HepG2 (cell line): Measurements from ENCODE around the gene KIF3A. TPM values are rescaled to one million over a fixed set of nuclear protein-coding genes. Genes with fewer than 3 reads are reported as not detected.

Source experiments
- ATAC-seq: fragments of 200-7000 bp; cut with Tn5 transposase; 3 replicates; pipeline ENCODE4 v1.9.1; 2020; ENCODE audit warnings: mild to moderate bottlenecking, moderate library complexity
- BruUV-seq: library from RNA; stranded (reverse); fragments of 400-500 nt; replicated peaks from 2 replicates; lab custom pipeline; 2021; lab: Mats Ljungman, UMichigan
- CTCF ChIA-PET: fragments of 300-600 bp; formaldehyde crosslinking; extraction: SDS; loops from one replicate; lab custom pipeline; 2021; ENCODE audit warnings: low total read pairs, inconsistent platforms, low intra/inter-chr PET ratio; lab: Yijun Ruan, JAX
- POLR2A ChIA-PET: fragments of 350-600 bp; sonication (Branson Sonifier 250); formaldehyde crosslinking; loops from one replicate; lab custom pipeline; 2020; ENCODE audit warnings: antibody characterized with exemption, inconsistent platforms; lab: Yijun Ruan, JAX
- DNase-seq: peaks from one replicate; pipeline ENCODE4 v3.0.0-alpha.2; 2015; ENCODE audit warnings: low spot score
- FAIRE-seq: peaks from 3 replicates; lab custom pipeline; 2011; peaks lifted over from hg19 to GRCh38; lab: Jason Lieb, UNC
- H2AFZ ChIP-seq: one replicate; pipeline ENCODE4 v1.6.1; 2011; ENCODE audit warnings: low read length, inconsistent platforms
- H3K27ac ChIP-seq: fragments of 300-600 bp; 3 replicates; pipeline ENCODE4 v1.8.0; 2011; ENCODE audit warnings: mixed run types, mild to moderate bottlenecking, mixed read lengths, low read length, inconsistent platforms; ENCODE audit not compliant: insufficient read depth; ENCODE audit errors: extremely low read length
- H3K27me3 ChIP-seq, 2 experiments: fragments of 200-600 bp in 1 of 2; 2 replicates in 1 of 2; 3 replicates in 1 of 2; pipeline versions ENCODE4 v1.6.0 to v1.8.0; 2011; ENCODE audit warnings: low read length in 2 of 2, mild to moderate bottlenecking in 2 of 2, moderate library complexity in 2 of 2, inconsistent platforms in 1 of 2; ENCODE audit not compliant: insufficient read depth in 2 of 2, control insufficient read depth in 1 of 2
- H3K36me3 ChIP-seq, 2 experiments: fragments of 200-600 bp in 1 of 2; replicated peaks in 1 of 2; 2 replicates in 1 of 2; 3 replicates in 1 of 2; pipeline versions ENCODE4 v1.5.1 to v1.8.0; 2011; ENCODE audit warnings: low read length in 2 of 2, inconsistent platforms in 1 of 2; ENCODE audit not compliant: insufficient read depth in 2 of 2, control insufficient read depth in 1 of 2
- H3K4me1 ChIP-seq: 2 replicates; pipeline ENCODE4 v1.5.1; 2012; ENCODE audit warnings: low read length, inconsistent platforms; ENCODE audit not compliant: insufficient read depth
- H3K4me2 ChIP-seq: 2 replicates; pipeline ENCODE4 v1.6.0; 2011; ENCODE audit warnings: low read depth, low read length, inconsistent platforms
- H3K4me3 ChIP-seq, 3 experiments: fragments of 200-600 bp in 1 of 3; sonication (generic), shearing (Covaris generic) in 1 of 3; replicated peaks in 1 of 3; 2 replicates each; pipeline ENCODE4 v1.5.1; 2011 to 2016; ENCODE audit warnings: low read length in 3 of 3, inconsistent platforms in 2 of 3, low read depth in 2 of 3, mild to moderate bottlenecking in 2 of 3, control low read depth in 1 of 3, mixed read lengths in 1 of 3; ENCODE audit not compliant: insufficient read depth in 1 of 3
- H3K79me2 ChIP-seq: one replicate; pipeline ENCODE4 v1.6.1; 2011; ENCODE audit warnings: low read length, inconsistent platforms; ENCODE audit not compliant: insufficient read depth
- H3K9ac ChIP-seq: 2 replicates; pipeline ENCODE4 v1.6.0; 2011; ENCODE audit warnings: mild to moderate bottlenecking, low read depth, low read length, inconsistent platforms; ENCODE audit not compliant: insufficient read depth
- H3K9me3 ChIP-seq: 2 replicates; pipeline ENCODE4 v1.5.1; 2012; ENCODE audit warnings: mild to moderate bottlenecking, low read length
- H4K20me1 ChIP-seq: 2 replicates; pipeline ENCODE4 v1.6.0; 2011; ENCODE audit warnings: inconsistent platforms, mild to moderate bottlenecking, low read length, moderate library complexity; ENCODE audit not compliant: insufficient read depth
- ARNTL ChIP-seq: sonication (generic); formaldehyde crosslinking; IDR thresholded peaks from 2 replicates; pipeline ENCODE4 v1.4.0; 2020; ENCODE audit warnings: mild to moderate bottlenecking, missing genetic modification reagents
- BCLAF1 ChIP-seq: fragments of 450-650 bp; IDR thresholded peaks from 2 replicates; pipeline ENCODE4 v1.6.1; 2017; ENCODE audit warnings: mild to moderate bottlenecking
- NR2C2 ChIP-seq: sonication (generic); formaldehyde crosslinking; IDR thresholded peaks from 2 replicates; pipeline ENCODE4 v1.4.0; 2020; ENCODE audit warnings: missing genetic modification reagents, mild to moderate bottlenecking, moderate library complexity, borderline replicate concordance
- NR3C1 ChIP-seq: sonication (generic); formaldehyde crosslinking; IDR thresholded peaks from 2 replicates; pipeline ENCODE4 v1.4.0; 2020; ENCODE audit warnings: missing genetic modification reagents
- PCBP2 ChIP-seq: fragments of 200-400 bp; formaldehyde crosslinking; optimal IDR thresholded peaks from 2 replicates; pipeline ENCODE3; 2018; ENCODE audit warnings: low read length, low read depth; ENCODE audit not compliant: poor library complexity, severe bottlenecking
- PRPF4 ChIP-seq: fragments of 200-400 bp; formaldehyde crosslinking; IDR thresholded peaks from 2 replicates; pipeline ENCODE4 v1.6.1; 2016; ENCODE audit warnings: low read length, low read depth; ENCODE audit not compliant: poor library complexity, severe bottlenecking
- RAD51 ChIP-seq: fragments of 450-650 bp; IDR thresholded peaks from 2 replicates; pipeline ENCODE4 v1.6.1; 2016; ENCODE audit warnings: borderline replicate concordance
- SAP130 ChIP-seq: IDR thresholded peaks from 2 replicates; pipeline ENCODE4 v1.6.1; 2016; ENCODE audit warnings: low read depth
- ZBTB26 ChIP-seq: IDR thresholded peaks from 2 replicates; pipeline ENCODE4 v1.6.1; 2016; ENCODE audit warnings: missing compliant biosample characterization, missing genetic modification reagents, borderline replicate concordance
- ZMYM2 ChIP-seq: sonication (generic); formaldehyde crosslinking; IDR thresholded peaks from 2 replicates; pipeline ENCODE4 v1.8.0; 2022; ENCODE audit warnings: mild to moderate bottlenecking, missing genetic modification reagents
- ZNF235 ChIP-seq: sonication (generic); formaldehyde crosslinking; IDR thresholded peaks from 2 replicates; pipeline ENCODE4 v1.8.1; 2023; ENCODE audit warnings: mild to moderate bottlenecking, missing genetic modification reagents, borderline replicate concordance
- ZNF33B ChIP-seq: sonication (generic); formaldehyde crosslinking; IDR thresholded peaks from 2 replicates; pipeline ENCODE4 v1.5.1; 2020; ENCODE audit warnings: mild to moderate bottlenecking, missing genetic modification reagents
- ZNF605 ChIP-seq: sonication (generic); formaldehyde crosslinking; IDR thresholded peaks from 2 replicates; pipeline ENCODE4 v1.8.0; 2022; ENCODE audit warnings: mild to moderate bottlenecking, missing genetic modification reagents
- ZNF772 ChIP-seq: sonication (generic); formaldehyde crosslinking; IDR thresholded peaks from 2 replicates; pipeline ENCODE4 v1.5.0; 2020; ENCODE audit warnings: mild to moderate bottlenecking, missing genetic modification reagents
- WGBS: methylation state at CpG from one replicate; pipeline ENCODE4 v1.1.6; 2017; ENCODE audit warnings: low lambda C conversion rate; 5-methylcytosine and 5-hydroxymethylcytosine counted together
- in situ Hi-C: cut with HindIII; loops from 2 replicates; pipeline ENCODE4 v1.10.0; 2017; ENCODE audit warnings: low pct_unique_long_range_greater_than_20kb; ENCODE audit not compliant: extremely low pct_ligation_motif_present
- intact Hi-C: fragments of 100-400 bp; cut with micrococcal nuclease; formaldehyde crosslinking; loops from one replicate; pipeline ENCODE4 v1.10.0; 2022; ENCODE audit not compliant: unreplicated experiment
- polyA plus RNA-seq, 8 experiments: library from polyadenylated mRNA; depleted of rRNA in 3 of 8; stranded (reverse) in 7 of 8; unstranded in 1 of 8; fragments of >200 nt; fragmentation: Illumina TruSeq in 4 of 8; extraction: Trizol in 4 of 8; gene quantifications; 2 replicates each; pipeline versions ENCODE4 v1.2.1 to v1.2.3, GENCODE V29; 2011 to 2016; ENCODE audit warnings: low read depth in 4 of 8, missing spikeins in 1 of 8, mixed read lengths in 1 of 8; ENCODE audit not compliant: insufficient read depth in 1 of 8
- total RNA-seq, 5 experiments: library from RNA; depleted of rRNA; stranded (reverse); fragments of >200 nt; fragmentation: Illumina TruSeq; extraction: Trizol; gene quantifications; 2 replicates each; pipeline ENCODE4 v1.2.3, GENCODE V29; 2016; ENCODE audit warnings: low read depth in 1 of 5
- TF ChIP-seq, protein P1 (sequence below): sonication (generic); formaldehyde crosslinking; IDR thresholded peaks from 2 replicates; pipeline ENCODE4 v1.5.0; 2020; ENCODE audit warnings: mild to moderate bottlenecking, missing genetic modification reagents
- TF ChIP-seq, protein P2 (sequence below): sonication (generic); formaldehyde crosslinking; conservative IDR thresholded peaks from 2 replicates; pipeline ENCODE4 v1.4.0; 2020; ENCODE audit warnings: missing genetic modification reagents

Gene KIF3A
- total and polyA plus RNA-seq, 2 of the 13 experiments (the other 11 are each of a cell fraction or from before 2014, with no cell fraction given) = 2.3 to 8.4 TPM

- BruUV-seq = no TSS peak
Observed at GRCh38 chr5:132756542-132756941, 19.2 kb upstream of the KIF3A start.

More at GRCh38 chr5:132756542-132756941, 19.2 kb upstream of the KIF3A start:
- no peak overlapping the region for H3K4me2 ChIP-seq
- no peak for TF ChIP-seq ARNTL
- no peak for TF ChIP-seq ZNF235
- TF ChIP-seq PCBP2 = no peak
- TF ChIP-seq ZNF772 = no peak
- TF ChIP-seq ZMYM2 (CRISPR knock-in tag) = no peak
- TF ChIP-seq NR2C2 (CRISPR knock-in tag) = no peak
- no peak for TF ChIP-seq ZNF605 (CRISPR knock-in tag)
- no peak for TF ChIP-seq ZNF33B (CRISPR knock-in tag)
- TF ChIP-seq, protein P1, sequence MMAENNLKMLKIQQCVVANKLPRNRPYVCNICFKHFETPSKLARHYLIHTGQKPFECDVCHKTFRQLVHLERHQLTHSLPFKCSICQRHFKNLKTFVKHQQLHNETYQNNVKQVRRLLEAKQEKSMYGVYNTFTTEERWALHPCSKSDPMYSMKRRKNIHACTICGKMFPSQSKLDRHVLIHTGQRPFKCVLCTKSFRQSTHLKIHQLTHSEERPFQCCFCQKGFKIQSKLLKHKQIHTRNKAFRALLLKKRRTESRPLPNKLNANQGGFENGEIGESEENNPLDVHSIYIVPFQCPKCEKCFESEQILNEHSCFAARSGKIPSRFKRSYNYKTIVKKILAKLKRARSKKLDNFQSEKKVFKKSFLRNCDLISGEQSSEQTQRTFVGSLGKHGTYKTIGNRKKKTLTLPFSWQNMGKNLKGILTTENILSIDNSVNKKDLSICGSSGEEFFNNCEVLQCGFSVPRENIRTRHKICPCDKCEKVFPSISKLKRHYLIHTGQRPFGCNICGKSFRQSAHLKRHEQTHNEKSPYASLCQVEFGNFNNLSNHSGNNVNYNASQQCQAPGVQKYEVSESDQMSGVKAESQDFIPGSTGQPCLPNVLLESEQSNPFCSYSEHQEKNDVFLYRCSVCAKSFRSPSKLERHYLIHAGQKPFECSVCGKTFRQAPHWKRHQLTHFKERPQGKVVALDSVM = no peak
- TF ChIP-seq, protein P2, sequence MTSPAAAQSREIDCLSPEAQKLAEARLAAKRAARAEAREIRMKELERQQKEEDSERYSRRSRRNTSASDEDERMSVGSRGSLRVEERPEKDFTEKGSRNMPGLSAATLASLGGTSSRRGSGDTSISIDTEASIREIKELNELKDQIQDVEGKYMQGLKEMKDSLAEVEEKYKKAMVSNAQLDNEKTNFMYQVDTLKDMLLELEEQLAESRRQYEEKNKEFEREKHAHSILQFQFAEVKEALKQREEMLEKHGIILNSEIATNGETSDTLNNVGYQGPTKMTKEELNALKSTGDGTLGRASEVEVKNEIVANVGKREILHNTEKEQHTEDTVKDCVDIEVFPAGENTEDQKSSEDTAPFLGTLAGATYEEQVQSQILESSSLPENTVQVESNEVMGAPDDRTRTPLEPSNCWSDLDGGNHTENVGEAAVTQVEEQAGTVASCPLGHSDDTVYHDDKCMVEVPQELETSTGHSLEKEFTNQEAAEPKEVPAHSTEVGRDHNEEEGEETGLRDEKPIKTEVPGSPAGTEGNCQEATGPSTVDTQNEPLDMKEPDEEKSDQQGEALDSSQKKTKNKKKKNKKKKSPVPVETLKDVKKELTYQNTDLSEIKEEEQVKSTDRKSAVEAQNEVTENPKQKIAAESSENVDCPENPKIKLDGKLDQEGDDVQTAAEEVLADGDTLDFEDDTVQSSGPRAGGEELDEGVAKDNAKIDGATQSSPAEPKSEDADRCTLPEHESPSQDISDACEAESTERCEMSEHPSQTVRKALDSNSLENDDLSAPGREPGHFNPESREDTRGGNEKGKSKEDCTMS (CRISPR knock-in tag) = no peak
- no peak for TF ChIP-seq SAP130 (CRISPR knock-in tag)
- no peak for TF ChIP-seq PRPF4
- TF ChIP-seq RAD51 = no peak
- TF ChIP-seq NR3C1 (CRISPR knock-in tag) = no peak
- no peak for TF ChIP-seq BCLAF1
- no peak for TF ChIP-seq ZBTB26 (CRISPR knock-in tag)
- H3K9ac ChIP-seq = no peak overlapping the region
- no peaks in the 10 kb centered on the region for H3K9me3 ChIP-seq
- H3K36me3 ChIP-seq = peaks cover 12 to 30% of the 10 kb centered on the region in 2 experiments
- ChIA-PET POLR2A (no interaction called here), CTCF (no interaction called here)
- H3K27ac ChIP-seq = no peak overlapping the region
- no peaks in the 10 kb centered on the region for H3K27me3 ChIP-seq
- no peaks in the 10 kb centered on the region for H4K20me1 ChIP-seq
- ATAC-seq = no peak
- H3K4me3 ChIP-seq = no peak overlapping the region
- H3K4me1 ChIP-seq = no peaks in the 10 kb centered on the region
- H3K79me2 ChIP-seq = no peaks in the 10 kb centered on the region
- no peak overlapping the region for H2AFZ ChIP-seq
- intact Hi-C loops (no loop called here), in situ Hi-C loops (no loop called here)
- DNase-seq = no peak
- no CpG with 5 or more reads among the region's 5 CpGs for WGBS
- no peak for FAIRE-seq
